Glutamatergic neuron (in vitro differentiated cells): Measurements from ENCODE around the gene SOX1. TPM values are rescaled to one million over a fixed set of nuclear protein-coding genes. Genes with fewer than 3 reads are reported as not detected.

Experiments used
- DNase-seq: peaks from one replicate; pipeline ENCODE4 v3.0.0; 2022
- H3K27ac Mint-ChIP-seq: one replicate; pipeline ENCODE4 v1.8.0; 2020; ENCODE audit warnings: mild to moderate bottlenecking, mixed read lengths, inconsistent platforms; ENCODE audit not compliant: unreplicated experiment
- H3K27me3 Mint-ChIP-seq: one replicate; pipeline ENCODE4 v1.8.0; 2020; ENCODE audit warnings: mild to moderate bottlenecking, moderate library complexity, mixed read lengths, inconsistent platforms; ENCODE audit not compliant: unreplicated experiment
- H3K36me3 Mint-ChIP-seq: one replicate; pipeline ENCODE4 v1.8.0; 2020; ENCODE audit warnings: mild to moderate bottlenecking, mixed read lengths, inconsistent platforms; ENCODE audit not compliant: unreplicated experiment
- H3K4me1 Mint-ChIP-seq: one replicate; pipeline ENCODE4 v1.8.0; 2020; ENCODE audit warnings: mild to moderate bottlenecking, low read depth, mixed read lengths, inconsistent platforms; ENCODE audit not compliant: unreplicated experiment
- H3K4me3 Mint-ChIP-seq: one replicate; pipeline ENCODE4 v1.8.0; 2020; ENCODE audit warnings: mild to moderate bottlenecking, mixed read lengths, inconsistent platforms; ENCODE audit not compliant: unreplicated experiment
- H3K9me3 Mint-ChIP-seq: one replicate; pipeline ENCODE4 v1.8.0; 2020; ENCODE audit warnings: mild to moderate bottlenecking, moderate library complexity, mixed read lengths, inconsistent platforms; ENCODE audit not compliant: unreplicated experiment
- total RNA-seq: library from RNA; stranded (reverse); fragmentation: NEBNext Ultra II Directional; extraction: Animal tissue kit (Norgen Biotek cat#: 25700); gene quantifications from one replicate; pipeline ENCODE4 v1.2.1, GENCODE V29; 2021; ENCODE audit not compliant: unreplicated experiment
- TF ChIP-seq, protein P1 (sequence below): fragments of 200-600 bp; sonication (generic); IDR thresholded peaks from one replicate; pipeline ENCODE4 v1.5.0; 2021; ENCODE audit not compliant: partially characterized antibody, unreplicated experiment

The SOX1 gene
- total RNA-seq, 1 donor from 2014 or later, result 0.76 TPM

DNA sequence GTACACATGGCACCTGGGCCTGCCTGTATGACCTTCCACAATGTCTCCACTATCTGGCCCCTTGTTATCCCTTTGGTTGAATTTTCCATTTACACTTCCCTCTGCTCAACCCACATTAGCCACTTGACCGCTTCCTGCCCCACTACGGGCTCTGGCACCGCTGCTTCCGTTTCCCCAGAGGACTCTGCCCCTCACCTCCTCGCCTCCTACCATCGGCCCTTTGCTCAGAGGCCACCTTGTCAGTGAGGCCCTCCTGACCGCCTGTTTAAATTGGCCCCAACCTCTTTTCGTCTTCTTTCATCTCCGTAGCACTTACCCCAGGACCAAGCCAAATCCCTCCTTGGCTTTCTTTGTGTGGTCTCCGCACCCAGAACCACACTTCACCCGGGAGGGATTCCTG is 47.4 kb downstream of the SOX1 start:
- TF ChIP-seq, protein P1, sequence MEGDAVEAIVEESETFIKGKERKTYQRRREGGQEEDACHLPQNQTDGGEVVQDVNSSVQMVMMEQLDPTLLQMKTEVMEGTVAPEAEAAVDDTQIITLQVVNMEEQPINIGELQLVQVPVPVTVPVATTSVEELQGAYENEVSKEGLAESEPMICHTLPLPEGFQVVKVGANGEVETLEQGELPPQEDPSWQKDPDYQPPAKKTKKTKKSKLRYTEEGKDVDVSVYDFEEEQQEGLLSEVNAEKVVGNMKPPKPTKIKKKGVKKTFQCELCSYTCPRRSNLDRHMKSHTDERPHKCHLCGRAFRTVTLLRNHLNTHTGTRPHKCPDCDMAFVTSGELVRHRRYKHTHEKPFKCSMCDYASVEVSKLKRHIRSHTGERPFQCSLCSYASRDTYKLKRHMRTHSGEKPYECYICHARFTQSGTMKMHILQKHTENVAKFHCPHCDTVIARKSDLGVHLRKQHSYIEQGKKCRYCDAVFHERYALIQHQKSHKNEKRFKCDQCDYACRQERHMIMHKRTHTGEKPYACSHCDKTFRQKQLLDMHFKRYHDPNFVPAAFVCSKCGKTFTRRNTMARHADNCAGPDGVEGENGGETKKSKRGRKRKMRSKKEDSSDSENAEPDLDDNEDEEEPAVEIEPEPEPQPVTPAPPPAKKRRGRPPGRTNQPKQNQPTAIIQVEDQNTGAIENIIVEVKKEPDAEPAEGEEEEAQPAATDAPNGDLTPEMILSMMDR, result no peak
- Mint-ChIP-seq H3K27me3 (no peaks in the 10 kb centered on the region), H3K27ac (no peak overlapping the region), H3K9me3 (peaks cover 2% of the 10 kb centered on the region), H3K36me3 (no peaks in the 10 kb centered on the region), H3K4me1 (no peaks in the 10 kb centered on the region), H3K4me3 (no peak overlapping the region)
- DNase-seq, result no peak

DNA sequence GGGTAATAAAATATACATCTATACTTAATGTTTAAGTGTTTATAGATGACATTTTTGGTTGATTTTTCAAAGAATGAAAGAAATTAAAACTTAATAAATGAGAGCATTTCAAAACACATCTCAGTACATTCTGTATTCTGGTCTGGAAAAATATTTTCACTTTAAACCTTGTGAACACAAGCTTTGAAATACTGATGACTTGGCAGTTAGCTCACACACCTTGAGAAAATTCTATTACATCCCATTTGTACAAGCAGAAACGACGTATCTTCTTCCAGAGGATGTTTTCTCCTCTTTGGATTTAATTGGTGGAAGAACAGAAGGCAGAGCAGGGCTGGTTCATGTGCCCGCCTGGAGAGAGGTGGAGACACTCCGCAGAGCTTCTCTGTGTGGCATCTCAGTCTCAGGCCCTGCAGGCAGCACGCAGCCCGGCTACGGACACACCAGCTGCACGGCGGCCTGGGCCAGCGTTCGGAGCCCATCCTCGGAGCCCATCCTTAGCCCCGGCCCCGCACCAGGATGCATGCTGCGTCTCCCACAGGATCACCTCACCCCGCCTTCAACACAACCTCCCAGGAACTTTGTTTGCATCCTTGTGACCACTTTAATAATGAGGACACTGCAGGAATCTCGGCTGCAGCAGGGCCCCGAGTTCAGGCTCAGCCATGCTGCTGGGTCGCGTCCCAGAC is 48.6 kb downstream of the SOX1 start:
- DNase-seq, result no peak
- Mint-ChIP-seq H3K27me3 (peaks cover 5% of the 10 kb centered on the region), H3K4me3 (no peak overlapping the region), H3K36me3 (no peaks in the 10 kb centered on the region), H3K4me1 (no peaks in the 10 kb centered on the region), H3K27ac (no peak overlapping the region), H3K9me3 (peaks cover 2% of the 10 kb centered on the region)
- TF ChIP-seq, protein P1, result no peak

DNA sequence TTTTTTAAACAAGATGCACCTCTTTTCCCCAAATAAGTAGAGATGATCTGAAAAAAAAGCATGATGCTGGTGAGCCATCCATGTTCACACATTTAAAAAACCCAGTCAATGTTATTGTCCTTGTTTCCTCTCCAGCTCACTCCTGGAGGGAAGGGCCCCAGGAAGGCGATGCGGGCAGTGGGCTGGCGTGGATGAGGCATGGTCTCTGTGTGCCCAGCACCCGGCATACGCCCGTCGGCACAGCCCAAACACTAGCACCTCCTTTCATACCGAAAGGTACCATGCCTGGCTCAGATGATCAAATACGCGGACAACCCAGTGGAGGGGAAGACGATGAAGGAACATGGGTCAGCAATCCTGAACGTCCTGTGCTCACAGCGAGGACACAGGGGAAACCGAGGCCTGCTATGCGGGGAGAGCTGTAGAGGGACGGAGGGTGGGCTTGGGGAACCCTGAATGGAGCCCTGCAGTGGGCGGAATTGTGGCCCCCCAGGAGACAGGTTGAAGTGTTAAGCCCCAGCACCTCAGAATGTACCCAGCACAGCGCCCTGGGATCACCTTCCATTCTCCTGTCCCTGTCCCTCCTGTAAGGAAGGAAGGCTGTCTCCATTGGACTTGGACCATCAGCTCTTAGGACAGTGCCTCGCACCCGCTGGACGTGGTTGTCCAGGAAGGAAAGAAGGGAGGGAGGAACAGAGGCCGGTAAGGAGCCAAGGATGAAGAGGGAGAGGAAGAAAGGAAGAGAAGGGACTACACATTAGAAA is 49.4 kb downstream of the SOX1 start:
- Mint-ChIP-seq H3K27me3 (peaks cover 8% of the 10 kb centered on the region), H3K9me3 (peaks cover 2% of the 10 kb centered on the region), H3K36me3 (no peaks in the 10 kb centered on the region), H3K4me1 (no peaks in the 10 kb centered on the region), H3K4me3 (no peak overlapping the region), H3K27ac (no peak overlapping the region)
- no peak for DNase-seq
- TF ChIP-seq, protein P1, result no peak

DNA sequence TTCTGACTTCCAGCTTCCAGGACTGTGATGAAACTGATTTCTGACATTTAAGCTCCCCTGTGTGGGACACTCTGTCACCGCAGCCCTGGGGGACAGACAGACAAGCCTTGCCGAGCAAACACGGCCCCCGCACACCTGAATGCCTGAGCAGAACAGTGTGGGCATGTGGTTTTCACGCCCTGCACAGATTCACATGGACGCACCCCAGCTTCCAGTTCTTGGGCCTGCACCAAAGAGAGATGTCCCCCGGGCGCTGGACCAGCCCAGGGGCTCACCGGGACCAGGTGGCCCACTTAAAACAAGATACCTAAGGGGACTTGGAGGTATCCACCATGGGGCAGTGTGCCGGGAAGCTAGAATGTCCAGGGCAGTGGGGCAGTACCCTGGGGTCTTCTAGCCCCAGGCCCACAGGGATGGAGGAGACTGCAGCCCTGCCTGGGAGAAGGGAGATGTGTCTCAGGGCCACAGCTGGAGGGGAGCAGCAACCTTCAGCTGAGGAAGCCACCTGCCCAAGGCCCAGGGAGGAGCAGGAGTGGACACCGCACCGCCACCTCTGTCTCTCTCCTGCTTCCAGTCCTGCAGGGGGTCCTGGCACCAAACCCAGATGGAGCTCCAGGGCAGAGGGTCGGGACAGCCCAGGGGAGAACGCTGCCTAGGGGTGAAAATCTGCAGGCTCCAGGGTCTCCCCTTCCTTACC is 50.5 kb downstream of the SOX1 start:
- Mint-ChIP-seq H3K36me3 (no peaks in the 10 kb centered on the region), H3K27ac (no peak overlapping the region), H3K9me3 (peaks cover 2% of the 10 kb centered on the region), H3K27me3 (peaks cover 8% of the 10 kb centered on the region), H3K4me1 (no peaks in the 10 kb centered on the region), H3K4me3 (no peak overlapping the region)
- TF ChIP-seq, protein P1, result no peak
- no peak for DNase-seq
